ENCODE measurements around the gene CDCA3.
"Not testable (repeated sequence)": the region's sequence is repeated elsewhere in the genome, so short reads cannot be mapped to it uniquely, and the experiment has no call there.

The CDCA3 gene

GRCh38 chr12:6872073-6873048 is 21.3 kb upstream of the CDCA3 start:
- DNase-seq (ENCODE audit: low read depth), result no peak

DNA sequence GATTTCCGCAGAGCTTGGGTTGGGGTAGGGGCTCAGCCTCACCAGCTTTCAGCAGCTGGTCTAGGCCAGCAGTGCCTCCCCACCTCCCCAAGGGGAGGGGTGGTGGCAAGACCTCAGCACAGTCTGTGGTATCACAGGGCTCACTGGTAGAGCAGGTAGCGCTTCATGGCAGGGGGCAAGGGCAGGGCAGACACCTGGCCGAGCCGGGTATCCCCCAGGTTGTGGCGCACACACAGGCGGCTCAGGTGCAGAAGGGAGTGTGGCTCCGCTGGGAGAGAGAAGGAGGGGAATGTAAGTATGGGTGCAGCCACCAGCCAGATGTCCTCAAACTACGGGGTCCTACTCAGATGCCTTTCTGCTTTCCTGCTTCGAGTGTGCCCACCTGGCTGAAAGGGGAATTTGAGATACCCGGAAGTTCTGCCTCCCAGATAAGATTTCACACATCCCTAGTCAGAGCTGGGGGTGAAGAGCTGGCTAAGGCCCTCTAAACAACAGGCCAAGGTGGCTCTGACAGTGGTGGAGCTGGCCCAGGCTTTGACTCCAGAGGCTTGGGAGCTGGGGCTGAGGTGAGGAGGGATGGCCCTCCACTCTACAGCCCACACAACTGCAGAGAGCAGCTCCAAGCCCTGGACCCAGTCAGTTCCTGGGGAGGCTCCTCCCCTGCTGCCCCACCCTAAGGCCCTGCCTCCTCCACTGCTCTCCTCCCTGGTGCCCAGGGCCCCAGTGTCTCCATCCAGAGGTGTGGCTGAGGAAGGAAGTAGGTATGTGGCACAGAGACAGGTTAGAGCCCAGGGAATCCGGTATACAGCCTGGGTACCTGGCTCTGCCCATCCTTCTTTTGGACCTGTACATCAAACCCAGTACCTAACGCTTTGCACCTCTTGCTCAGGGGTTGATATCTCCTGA is 20.2 kb upstream of the CDCA3 start:
- DNase-seq (ENCODE audit: low read depth), result no peak

DNA sequence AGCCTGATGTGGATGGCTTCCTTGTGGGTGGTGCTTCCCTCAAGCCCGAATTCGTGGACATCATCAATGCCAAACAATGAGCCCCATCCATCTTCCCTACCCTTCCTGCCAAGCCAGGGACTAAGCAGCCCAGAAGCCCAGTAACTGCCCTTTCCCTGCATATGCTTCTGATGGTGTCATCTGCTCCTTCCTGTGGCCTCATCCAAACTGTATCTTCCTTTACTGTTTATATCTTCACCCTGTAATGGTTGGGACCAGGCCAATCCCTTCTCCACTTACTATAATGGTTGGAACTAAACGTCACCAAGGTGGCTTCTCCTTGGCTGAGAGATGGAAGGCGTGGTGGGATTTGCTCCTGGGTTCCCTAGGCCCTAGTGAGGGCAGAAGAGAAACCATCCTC is 19.2 kb upstream of the CDCA3 start:
- not testable (repeated sequence) for DNase-seq (ENCODE audit: low read depth)

DNA sequence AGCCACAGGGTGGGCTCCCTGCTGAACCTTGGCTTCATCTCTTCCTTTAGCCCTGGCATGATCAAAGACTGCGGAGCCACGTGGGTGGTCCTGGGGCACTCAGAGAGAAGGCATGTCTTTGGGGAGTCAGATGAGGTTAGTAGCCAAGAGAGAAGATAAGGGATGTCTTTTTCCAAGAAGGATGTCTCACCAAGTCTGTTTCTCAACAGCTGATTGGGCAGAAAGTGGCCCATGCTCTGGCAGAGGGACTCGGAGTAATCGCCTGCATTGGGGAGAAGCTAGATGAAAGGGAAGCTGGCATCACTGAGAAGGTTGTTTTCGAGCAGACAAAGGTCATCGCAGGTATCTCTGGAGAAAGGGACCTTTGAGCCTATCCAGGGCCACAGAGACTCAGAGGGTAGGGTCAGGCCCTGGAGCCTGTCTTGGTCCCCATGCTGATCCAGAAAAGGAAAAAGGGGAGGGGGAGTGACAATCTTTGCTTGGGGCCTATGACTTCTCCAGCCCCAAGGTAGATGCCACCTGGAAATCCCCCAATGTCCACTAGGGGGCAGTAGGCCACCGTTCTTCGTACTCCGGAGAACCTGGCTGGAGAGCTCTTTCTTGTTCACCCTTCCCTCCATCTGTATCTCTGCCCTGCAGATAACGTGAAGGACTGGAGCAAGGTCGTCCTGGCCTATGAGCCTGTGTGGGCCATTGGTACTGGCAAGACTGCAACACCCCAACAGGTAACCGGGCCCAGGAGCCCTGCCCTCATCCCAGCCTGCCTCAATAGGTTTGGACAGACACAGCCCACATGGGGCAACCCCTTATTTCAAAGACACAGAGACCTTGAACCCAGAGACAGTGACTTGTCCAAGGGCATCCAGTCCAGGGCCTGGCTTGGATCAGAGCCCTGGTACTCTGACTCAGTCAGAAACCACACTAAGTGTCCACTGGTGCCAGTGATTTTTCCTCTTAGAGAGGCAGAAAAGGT is 18.2 kb upstream of the CDCA3 start:
- no peak for DNase-seq (ENCODE audit: low read depth)

DNA sequence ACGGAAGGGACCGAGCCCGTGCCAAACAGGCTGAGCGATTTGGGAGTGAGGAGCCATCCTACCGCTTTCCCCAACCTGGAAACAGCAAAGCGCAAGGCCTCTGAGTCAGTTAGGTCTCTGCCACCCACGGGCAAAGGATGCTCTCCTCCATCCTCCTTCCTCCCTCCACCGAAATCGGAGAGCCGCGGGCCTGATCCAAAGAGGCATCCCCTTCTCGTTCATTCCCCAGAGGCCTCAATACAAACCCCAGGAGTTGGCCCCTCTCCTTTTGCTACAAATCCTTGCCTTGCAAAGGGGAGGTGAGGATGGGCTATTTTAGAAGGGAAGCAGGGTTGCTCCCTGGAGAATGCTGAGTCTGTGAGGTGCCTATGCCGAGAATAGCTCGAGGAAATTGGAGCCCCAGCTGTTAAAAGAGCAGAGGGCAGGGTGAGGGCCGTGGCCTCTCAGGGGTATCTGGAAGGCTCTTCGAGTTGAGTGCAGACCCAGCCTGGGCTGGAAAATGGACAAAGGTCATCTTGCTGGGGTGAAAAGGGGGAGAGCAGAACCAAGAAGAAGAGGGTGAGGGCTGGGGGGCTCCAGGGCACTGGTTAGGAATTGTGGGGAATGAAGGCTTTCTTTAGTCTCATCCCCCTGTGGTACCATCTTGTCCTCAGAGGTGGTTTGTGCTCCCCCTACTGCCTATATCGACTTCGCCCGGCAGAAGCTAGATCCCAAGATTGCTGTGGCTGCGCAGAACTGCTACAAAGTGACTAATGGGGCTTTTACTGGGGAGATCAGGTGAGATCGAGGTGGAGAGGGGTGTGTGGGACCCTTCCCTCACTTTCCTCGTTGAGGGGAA is 17.3 kb upstream of the CDCA3 start:
- no peak for DNase-seq (ENCODE audit: low read depth)

DNA sequence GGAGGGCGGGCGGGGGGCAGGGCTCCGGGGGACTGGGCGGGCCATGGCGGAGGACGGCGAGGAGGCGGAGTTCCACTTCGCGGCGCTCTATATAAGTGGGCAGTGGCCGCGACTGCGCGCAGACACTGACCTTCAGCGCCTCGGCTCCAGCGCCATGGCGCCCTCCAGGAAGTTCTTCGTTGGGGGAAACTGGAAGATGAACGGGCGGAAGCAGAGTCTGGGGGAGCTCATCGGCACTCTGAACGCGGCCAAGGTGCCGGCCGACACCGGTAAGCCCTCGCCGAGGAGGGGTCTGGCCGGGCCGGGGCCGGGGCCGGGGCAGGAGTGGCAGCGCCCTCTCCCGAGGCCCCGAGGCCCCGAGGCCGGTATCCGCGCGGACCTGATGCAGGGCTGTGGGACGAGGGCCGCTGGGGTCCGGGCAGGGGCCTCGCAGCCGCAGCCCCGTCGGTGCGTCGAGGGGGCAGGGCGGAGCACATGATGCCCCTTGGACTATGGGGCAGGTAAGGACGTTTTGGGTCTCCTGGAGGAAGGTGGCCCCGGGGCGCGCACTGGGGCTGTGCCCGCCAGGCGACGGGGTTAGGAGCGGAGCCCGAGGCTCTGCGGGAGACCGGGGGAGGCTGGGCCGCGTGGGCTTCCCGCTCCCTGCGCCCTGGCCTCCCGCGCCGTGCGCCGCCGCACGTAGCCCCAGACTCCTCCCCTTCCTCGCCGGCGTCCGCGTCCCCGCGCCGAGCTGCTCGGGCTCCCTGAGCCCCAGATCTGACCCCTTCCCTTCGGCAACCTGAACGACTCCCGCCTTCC is 16.5 kb upstream of the CDCA3 start, which contains the start of gene TPI1:
Gene TPI1 (plus strand): TSS at position 119 of the 798 bp plus-strand sequence. CDS start 36 bp downstream, at position 155.
- DNase-seq (ENCODE audit: low read depth), result no peak

GRCh38 chr12:6866920-6867412 is 15.9 kb upstream of the CDCA3 start:
- DNase-seq (ENCODE audit: low read depth), result no peak

- no peak for DNase-seq (ENCODE audit: low read depth)
These were observed 15.3 kb upstream of the CDCA3 start for GRCh38 chr12:6866163-6866919.

GRCh38 chr12:6865307-6865706 is 14.2 kb upstream of the CDCA3 start:
- DNase-seq (ENCODE audit: low read depth), result not testable (repeated sequence)

- no peak for DNase-seq (ENCODE audit: low read depth)
These were observed 12.7 kb upstream of the CDCA3 start for GRCh38 chr12:6863586-6864321.

DNA sequence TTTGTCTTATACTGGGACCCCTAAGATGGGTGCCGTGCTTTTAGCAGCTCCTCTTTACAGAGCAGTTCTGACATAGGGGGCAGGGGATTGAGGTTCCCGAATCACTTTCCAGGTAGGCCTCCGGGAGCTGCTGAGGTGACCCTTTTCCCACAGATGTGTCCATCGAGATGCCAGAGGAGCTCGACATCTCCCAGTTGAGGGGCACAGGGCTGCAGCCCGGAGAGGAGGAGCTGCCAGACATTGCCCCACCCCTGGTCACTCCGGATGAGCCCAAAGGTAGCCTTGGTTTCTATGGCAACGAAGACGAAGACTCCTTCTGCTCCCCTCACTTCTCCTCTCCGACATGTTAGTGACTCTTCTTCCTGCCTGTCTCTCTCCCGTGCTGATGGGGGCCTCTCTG is 11.9 kb upstream of the CDCA3 start:
- no peak for DNase-seq (ENCODE audit: low read depth)

DNA sequence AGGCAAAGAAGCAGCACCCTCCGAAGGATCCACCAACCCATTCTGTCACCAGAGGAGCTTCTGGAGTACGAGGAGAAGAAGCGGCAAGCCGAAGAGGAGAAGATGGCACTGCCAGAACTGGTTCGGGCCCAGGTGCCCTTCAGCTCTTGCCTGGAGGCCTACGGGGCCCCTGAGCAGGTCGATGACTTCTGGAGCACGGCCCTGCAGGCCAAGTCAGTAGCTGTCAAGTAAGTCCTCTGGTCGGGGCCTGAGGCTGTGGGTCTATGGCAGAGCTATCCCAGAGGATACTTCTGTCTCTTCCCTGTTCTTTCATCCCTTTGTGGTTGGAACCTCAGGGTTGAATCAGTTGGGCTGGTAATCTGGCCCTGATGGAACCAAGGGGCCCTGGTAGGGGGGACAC is 10.3 kb upstream of the CDCA3 start:
- DNase-seq (ENCODE audit: low read depth), result no peak

GRCh38 chr12:6860942-6861341 is 9.9 kb upstream of the CDCA3 start:
- no peak for DNase-seq (ENCODE audit: low read depth)

GRCh38 chr12:6860116-6860515 is 9.0 kb upstream of the CDCA3 start:
- no peak for DNase-seq (ENCODE audit: low read depth)

- DNase-seq (ENCODE audit: low read depth), result no peak
These were observed 7.7 kb upstream of the CDCA3 start for GRCh38 chr12:6858799-6859198.

DNA sequence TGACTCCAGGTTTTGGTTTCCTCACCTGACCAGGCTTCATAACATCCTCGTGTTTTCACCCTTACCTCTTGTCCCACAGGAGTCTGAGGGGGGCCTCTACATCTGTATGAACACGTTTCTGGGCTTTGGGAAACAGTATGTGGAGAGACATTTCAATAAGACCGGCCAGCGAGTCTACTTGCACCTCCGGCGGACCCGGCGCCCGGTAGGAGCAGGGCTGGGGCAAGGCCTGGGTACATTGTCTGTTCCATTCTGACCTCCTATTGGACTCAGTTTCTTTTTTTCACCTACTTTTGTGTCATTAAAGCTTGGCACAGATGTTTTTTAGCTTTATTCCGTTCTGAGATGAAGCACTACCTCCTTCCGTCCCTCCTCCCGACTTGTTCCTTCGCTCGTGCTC is 4.2 kb upstream of the CDCA3 start:
- DNase-seq (ENCODE audit: low read depth), result no peak

DNA sequence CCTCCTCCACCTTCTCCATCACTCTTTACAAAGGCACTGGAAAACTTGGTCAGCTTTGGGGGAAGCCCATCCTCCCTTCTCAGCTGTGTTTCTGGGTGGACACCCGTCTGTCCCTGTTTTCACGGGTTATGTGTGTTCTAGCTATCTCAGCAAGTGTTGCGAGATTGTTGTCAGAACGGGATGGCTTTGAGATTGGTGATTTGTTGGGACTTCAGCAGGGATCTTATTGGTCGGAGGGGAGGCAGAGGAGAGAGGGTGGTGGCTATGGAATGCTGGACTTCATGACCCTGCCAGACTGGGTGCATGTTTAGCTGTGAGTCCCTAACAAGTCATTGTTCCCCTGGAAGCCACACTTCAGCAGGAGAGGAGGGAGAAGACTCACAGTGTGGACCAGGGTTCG is 3.0 kb upstream of the CDCA3 start:
- no peak for DNase-seq (ENCODE audit: low read depth)

DNA sequence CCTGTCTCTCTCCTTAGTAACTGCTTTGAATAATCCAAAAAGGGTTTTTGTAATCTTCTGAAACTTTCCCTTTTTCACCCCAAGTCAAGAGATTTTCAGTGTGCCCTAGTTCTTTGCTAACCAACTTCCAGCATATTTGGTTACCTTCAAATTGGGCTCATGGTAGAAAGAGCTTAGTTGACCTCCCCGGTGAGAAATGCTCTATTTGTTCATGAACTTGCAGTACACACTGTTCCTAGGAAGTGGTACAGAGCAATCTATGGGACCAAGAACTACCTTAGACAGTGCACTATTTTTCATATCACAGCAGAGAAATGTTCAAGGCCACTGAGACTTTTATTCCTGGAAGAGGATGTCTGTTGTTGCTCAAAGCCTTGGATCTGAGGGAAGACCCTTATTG is 2.5 kb upstream of the CDCA3 start:
- DNase-seq (ENCODE audit: low read depth), result no peak
